Hypothalamus (tissue), 51 donors: ENCODE data around the gene URGCP.
"Not testable (repeated sequence)": the region's sequence is repeated elsewhere in the genome, so short reads cannot be mapped to it uniquely, and the experiment has no call there.

Experiments used
- DNase-seq, 51 donors: peaks; one replicate each; lab custom pipeline; 2025; lab: John Stamatoyannopoulos, UW

Gene URGCP

DNA sequence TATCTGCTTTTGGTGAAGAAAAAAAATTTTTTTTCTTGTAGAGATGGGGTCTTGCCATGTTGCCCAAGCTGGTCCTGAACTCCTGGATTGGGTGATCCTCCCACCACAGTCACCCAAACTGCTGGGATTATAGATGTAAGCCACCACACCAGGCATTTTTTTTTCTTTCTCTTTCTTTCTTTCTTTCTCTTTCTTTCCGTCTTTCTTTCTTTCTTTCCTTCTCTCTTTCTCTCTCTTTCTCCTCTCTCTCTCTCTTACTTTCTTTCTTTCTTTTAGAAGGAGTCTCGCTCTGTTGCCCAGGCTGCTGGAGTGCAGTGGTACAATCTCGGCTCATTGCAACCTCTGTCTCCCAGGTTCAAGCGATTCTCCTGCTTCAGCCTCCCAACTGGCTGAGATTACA, 16.3 kb upstream of the URGCP start:
- DNase-seq: no peak

GRCh38 chr7:43921423-43921822, 15.0 kb upstream of the URGCP start:
- no peak for DNase-seq

DNA sequence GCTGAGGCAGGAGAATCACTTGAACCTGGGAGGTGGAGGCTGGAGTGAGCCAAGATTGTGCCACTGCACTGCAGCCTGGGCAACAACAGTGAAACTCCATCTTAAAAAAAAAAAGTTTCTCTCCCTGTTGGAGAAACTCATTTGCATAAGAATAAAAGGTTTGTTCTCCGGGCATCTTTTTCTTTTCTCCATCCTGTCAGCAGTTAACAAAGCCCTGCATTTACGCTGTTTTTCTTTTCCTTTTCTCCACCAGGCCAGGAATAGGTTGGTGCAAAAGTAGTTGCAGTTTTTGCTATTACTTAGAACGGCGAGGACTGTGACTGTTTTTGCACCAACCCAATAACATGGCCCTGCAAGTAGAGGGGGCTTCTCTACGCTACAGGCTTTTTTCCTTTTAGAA, 9.5 kb upstream of the URGCP start:
- no peak for DNase-seq

GRCh38 chr7:43914795-43915194, 8.4 kb upstream of the URGCP start:
- DNase-seq: no peak

- peak in 27 of 51 donors; percentile 7 to 63 (median 33) for DNase-seq
Observed at GRCh38 chr7:43905956-43906330, 453 bp downstream of the URGCP start.

DNA sequence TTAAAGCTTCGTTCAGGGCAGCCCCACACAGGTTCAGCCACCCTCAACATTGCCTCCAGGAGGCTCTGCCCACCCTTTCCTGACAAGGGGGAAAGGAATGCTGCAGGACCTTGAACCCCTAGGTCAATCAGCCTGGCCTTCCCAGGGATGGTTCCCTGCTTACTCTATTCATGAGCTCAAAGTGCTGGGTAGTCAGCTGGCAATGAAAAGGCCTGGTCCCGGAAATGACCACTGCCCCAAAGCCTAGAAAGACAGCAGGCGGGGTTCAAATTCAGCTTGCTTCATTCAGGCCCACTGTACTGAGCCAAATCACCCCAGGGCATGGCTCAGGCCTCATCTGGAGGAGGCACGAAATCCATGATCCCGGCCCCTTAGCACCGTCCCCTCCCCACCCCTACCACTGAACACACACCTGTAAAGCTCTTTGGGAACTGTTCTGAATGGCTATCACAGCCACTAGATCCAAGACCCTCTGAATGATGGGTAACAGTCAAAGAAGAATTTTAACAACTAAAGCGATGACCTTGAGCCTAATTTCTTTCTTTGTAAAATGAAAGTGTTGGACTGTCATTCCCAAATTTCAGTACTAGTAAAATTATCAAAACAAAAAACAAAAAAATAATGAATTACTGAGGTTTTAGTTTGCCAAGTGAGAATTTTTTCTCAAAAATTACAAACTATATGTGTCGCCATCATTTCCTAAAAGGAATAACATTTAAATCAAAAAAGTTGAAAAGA, 1.0 kb downstream of the URGCP start:
- peak in 5 of 51 donors; percentile 4 to 21 (median 11) for DNase-seq

DNA sequence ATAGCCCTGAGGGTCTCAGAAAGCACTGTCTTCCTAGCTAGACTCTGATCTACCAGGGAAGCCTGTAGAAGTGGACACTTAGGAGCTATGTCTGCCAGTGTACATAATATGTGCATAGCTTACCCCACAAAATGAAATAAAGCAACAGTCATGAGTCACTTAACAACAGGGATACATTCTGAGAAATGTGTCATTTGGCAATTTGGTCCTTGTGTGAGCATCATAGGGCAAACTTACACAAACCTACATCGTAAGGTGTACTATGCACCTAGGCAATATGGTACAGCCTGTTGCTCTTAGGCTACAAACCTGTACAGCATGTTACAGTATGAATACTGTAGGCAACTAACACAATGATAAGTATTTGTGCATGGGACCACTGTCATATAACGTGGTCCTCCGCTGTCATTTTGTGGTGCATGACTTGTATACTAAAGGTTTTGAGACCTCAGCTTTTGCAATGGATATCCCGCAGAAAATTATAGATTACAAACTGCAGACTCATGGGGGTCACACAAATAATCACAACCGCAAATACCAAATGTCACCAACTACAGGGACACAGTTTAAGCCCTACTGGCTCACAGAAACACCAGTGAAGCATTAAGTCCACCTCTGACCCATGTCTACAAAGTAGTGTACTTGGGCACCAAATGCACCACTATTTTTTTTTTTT, 1.7 kb downstream of the URGCP start:
- DNase-seq: no peak

DNA sequence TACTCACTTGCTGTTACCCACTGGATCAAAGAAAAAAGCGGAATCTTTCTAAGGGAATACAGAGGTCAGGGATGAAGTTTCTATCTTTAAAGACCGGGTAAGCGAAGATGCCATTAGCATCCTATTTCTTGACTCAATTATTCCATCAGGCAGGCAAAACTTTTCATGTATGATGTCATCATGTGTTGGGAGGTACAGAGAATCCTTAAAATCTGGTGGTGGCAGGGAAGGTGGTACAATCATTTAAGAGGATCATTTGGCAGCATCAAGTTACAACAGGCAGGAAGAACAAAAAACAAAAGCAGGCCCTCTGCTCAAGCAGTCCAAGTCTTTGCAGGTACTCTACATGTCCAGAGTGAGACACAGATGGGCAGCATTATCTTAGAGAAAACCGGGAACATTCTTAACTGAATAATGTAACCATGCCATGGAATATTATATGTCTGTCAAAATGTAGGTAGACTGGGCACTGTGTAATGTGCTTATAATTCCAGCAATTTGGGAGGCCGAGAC, 3.8 kb downstream of the URGCP start:
- DNase-seq: no peak

GRCh38 chr7:43898571-43898970, 7.8 kb downstream of the URGCP start:
- DNase-seq: not testable (repeated sequence)

- DNase-seq: no peak
Observed at GRCh38 chr7:43895847-43896415, 10.5 kb downstream of the URGCP start.

GRCh38 chr7:43891069-43891955, 15.1 kb downstream of the URGCP start:
- DNase-seq: no peak

GRCh38 chr7:43890468-43890867, 15.9 kb downstream of the URGCP start:
- no peak for DNase-seq

DNA sequence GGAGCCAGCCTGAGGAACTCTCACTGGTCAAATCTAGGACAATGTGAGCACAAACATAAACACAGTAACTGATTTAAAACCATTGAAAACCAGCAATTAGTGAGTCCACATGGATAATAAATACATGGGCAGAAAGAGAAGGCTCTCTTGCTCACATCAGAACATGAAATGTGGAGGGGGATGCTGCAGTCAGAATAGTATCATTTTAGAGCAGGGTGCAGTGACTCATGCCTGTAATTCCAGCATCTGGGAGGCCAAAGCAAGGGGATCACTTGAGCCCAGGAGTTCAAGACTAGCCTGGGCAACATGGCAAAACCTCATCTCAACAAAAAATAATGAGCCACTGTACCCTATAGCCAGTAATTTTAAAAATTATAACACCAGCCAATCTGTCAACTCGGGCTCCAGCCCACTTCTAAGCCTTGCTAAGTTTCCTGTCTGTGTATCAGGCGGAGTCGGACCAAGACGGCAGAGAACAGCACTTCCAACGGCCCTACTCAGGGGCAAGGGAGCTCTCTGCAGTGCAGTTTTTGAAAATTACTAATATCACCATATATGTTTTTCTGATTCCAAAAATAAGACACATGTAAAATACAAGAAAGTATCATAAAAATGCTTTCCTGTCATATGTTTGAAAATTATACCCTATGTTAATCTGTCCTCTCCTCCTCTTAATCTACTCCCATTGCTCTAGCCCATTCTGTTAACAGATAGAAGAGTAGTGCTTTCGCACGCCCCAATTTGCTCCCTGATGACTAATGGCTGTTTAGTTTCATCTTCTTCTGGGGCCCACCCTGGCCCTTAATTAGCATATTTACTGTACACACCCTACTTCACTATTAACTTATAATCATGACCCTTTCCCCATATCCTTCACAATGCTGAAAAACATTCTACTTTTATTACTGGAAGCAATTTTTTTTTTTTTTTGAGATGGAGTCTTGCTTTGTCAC, 17.1 kb downstream of the URGCP start:
- DNase-seq: no peak

DNA sequence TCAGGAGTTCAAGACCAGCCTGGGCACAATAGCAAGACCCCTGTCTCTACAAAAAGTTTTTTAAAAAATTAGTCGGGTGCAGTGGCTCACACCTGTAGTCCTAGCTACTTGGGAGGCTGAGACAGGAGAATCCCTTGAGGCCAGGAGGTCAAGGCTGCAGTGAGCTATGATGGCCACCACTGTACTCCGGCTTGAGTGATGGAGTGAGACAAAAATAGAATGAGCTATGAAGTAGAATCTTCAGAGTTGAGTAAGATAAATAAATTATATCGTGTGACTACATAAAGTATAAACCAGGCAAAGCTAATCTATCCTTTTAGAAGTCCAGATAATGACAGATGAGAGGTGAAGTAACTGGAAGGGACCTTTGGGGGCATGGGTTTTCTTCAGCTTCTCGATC, 21.8 kb downstream of the URGCP start:
- DNase-seq: no peak

DNA sequence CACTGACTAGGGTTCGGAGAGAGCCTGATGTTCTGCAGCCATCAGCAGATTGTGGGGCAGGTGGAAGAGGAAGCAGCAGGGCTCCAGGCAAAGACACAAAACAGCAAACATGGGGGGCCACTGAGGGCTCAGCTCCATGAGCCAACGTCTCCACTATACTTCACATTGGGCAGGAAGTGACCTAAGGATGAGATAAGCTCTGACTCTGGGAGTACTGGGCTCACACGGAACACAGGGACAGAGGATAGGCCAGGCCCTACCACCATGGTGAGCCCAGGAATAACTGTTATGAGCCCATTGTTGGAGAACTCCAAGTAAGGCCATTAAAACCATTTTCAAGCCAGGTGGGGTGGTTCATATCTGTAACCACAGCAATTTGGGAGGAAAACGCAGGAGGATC, 22.2 kb downstream of the URGCP start:
- no peak for DNase-seq

- DNase-seq: no peak
Observed at GRCh38 chr7:43880596-43880995, 25.8 kb downstream of the URGCP start.

GRCh38 chr7:43879477-43879876, 26.9 kb downstream of the URGCP start:
- peak in 1 of 51 donors; percentile 21 for DNase-seq

- DNase-seq: no peak
Observed at GRCh38 chr7:43878867-43879266, 27.5 kb downstream of the URGCP start.

- DNase-seq: no peak
Observed at GRCh38 chr7:43877968-43878864, 28.2 kb downstream of the URGCP start.
